Neural progenitor cell (in vitro differentiated cells): ENCODE measurements around the gene ATP1B3.

Experiments used
- CTCF ChIP-seq: fragments of 200-600 bp; sonication (generic); IDR thresholded peaks from 2 replicates; pipeline ENCODE4 v1.5.1; 2017; ENCODE audit warnings: antibody characterized with exemption, mild to moderate bottlenecking
- EZH2 ChIP-seq: fragments of 200-600 bp; sonication (generic); IDR thresholded peaks from 2 replicates; pipeline ENCODE4 v1.6.1; 2017; ENCODE audit warnings: antibody characterized with exemption, mild to moderate bottlenecking, moderate library complexity
- EZH2phosphoT487 ChIP-seq: fragments of 200-600 bp; sonication (generic); IDR thresholded peaks from 2 replicates; pipeline ENCODE4 v1.6.1; 2017; ENCODE audit warnings: antibody characterized with exemption

- no peak for TF ChIP-seq CTCF
- no peak for TF ChIP-seq EZH2
- TF ChIP-seq EZH2phosphoT487, result no peak
These were observed 64.7 kb downstream of the ATP1B3 start for GRCh38 chr3:141941093-141941492.
